CD4-positive, alpha-beta T cell treated with Interleukin-15 for 1 hour (primary cell): ENCODE results near the gene ACSF3.
"Not testable (repeated sequence)": the region's sequence is repeated elsewhere in the genome, so short reads cannot be mapped to it uniquely, and the experiment has no call there.

Source experiments
- DNase-seq: peaks from one replicate; pipeline ENCODE4 v3.0.0-alpha.2; 2020

Gene ACSF3

DNA sequence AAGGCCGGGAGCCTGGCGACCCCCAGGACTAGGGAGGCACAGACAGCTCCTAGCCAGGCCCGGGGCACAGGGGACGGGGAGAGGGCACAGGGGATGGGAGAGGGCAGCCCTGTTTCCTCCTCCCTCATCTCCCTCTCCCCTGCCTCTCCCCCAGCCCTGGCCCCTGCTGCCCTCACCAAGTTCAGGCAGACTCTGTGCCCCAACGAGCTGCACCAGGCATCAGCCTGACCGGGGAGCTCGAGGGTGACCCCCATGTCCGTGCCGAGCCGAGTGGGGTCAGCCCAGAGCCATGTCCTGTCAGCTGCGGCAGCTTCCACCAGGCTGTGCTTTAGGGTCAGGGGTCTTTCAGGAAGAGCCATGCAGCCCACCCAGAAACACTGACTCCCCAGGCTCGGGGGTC is 83.8 kb downstream of the ACSF3 start:
- DNase-seq = no peak

- DNase-seq = no peak
Observed at GRCh38 chr16:89178453-89179147, 84.9 kb downstream of the ACSF3 start.

DNA sequence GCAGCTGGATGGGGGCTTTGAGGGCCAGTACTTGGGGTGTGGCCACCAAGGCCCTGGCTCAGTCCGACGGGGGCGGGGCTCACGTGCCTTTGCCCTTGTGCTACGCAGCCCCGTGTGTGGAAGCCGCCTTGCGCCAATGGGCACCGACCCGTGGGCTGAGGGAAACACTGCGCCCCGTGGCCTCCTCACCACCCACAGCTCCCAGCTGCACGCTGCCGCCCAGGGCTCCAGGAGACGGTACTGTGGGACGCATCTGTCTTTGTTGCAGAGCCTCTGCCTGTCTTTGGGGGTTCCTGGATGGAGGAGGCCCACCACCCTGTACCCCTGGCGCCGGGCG is 85.5 kb downstream of the ACSF3 start:
- no peak for DNase-seq

DNA sequence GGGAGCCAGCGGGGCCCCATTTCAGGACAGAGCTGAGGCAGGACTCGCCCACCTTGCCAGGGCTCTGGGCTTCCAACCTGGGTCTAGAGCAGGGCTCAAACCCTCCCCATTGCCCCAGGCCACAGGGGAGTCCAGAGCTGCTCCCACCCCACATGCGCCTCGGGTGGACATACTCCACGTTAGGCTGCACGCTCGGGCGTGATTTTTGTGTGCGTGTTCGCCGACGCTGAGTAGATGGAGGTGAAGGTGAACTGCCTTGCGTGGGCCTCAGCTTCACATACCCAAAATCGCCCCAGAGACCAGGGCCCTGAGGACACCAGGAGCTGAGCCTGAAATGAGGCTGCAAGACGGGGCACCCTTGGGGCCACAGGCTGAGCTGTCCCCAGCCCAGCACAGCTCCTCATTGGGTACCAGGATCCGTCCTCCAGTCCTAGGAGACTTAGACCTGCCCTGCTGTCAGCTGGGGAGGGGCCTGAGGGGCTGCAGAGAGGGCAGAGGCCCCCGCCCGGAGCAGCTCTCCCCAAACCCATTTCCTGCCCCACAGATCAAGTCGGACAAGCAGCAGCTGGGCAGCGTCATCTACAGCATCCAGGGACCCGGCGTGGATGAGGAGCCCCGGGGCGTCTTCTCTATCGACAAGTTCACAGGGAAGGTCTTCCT is 86.1 kb downstream of the ACSF3 start:
- DNase-seq = no peak

DNA sequence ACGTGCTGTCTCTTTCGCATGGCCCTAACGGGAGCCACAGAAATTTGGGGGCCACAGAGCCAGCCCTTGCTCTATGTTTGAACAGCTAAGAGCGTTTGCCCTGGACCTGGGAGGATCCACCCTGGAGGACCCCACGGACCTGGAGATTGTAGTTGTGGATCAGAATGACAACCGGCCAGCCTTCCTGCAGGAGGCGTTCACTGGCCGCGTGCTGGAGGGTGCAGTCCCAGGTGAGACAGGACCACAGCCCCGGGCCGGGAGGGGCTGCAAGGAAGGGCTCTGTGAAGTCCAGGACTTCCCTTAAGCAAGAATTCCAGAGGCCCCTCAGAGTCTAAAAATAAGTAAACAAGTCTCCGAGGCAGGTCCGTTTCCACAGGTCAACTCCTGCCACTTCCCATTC is 89.8 kb downstream of the ACSF3 start:
- no peak for DNase-seq

DNA sequence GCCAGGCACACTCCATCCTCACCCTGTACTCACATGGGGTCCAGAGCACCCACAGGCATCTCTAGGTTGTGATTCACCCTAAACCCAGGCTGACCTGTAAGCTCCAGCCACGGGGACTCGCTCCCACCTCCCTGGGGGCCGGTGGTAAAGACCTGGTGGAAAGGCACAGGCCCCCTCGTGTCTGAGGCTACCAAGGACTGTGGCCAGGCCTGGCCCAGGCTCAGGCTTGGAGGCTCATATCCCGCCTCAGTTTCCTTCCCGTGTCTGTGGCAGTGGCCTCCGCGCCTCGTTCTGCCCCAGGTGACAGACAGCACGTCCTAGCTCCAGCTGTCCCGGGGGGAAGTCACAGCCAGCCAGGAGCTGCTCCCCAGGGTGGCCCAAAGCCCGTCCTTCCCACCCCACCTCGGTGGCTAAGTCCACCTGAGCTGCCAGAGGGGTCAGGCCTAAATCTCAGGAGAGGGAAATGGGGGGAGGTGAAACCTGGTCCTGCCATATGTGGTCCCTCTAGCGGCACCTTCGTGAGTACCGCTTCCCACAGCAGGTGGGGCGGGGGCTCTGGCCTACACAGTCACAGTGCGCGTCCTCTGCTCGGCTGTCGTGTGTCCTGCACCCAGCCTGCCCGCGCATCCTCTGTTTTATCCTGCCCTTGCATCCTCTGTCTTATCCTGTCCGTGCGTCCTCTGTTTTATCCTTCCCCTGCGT is 90.5 kb downstream of the ACSF3 start:
- no peak for DNase-seq

GRCh38 chr16:89184677-89184932 is 91.0 kb downstream of the ACSF3 start:
- DNase-seq = no peak

- no peak for DNase-seq
Observed at GRCh38 chr16:89184933-89185794, 91.5 kb downstream of the ACSF3 start.

GRCh38 chr16:89185887-89186592 is 92.4 kb downstream of the ACSF3 start:
- DNase-seq = not testable (repeated sequence)

DNA sequence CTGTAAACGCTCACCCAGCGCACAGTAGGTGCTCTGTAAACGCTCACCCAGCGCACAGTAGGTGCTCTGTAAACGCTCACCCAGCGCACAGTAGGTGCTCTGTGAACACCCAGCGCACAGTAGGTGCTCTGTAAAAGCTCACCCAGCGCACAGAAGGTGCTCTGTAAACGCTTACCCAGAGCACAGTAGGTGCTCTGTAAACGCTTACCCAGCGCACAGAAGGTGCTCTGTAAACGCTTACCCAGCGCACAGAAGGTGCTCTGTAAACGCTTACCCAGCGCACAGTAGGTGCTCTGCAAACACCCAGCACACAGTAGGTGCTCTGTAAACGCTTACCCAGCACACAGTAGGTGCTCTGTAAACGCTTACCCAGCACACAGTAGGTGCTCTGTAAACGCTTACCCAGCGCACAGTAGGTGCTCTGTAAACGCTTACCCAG is 93.0 kb downstream of the ACSF3 start:
- not testable (repeated sequence) for DNase-seq

GRCh38 chr16:89187032-89187769 is 93.5 kb downstream of the ACSF3 start:
- no peak for DNase-seq

DNA sequence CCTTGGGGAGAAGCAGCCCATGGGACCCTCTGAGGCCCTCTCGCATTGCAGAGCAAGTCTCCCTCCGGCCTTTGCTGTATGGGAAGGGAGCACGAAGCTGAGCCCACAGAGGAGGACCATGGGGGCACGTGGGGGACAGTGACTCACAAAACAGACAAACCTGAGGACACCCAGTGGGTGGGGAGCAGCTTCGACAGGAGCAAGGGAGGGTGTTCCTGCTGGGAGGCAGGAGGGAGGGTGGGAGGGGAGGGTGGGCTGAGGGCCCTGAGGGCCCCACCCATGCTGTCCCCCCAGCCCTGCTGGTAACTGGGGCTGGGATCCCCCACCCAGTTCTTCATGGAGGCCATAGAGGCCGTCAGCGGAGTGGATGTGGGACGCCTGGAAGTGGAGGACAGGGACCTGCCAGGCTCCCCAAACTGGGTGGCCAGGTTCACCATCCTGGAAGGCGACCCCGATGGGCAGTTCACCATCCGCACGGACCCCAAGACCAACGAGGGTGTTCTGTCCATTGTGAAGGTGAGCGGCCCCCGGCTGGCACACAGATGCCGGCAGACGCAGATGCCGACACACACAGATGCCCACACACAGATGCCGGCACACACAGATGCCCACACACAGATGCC is 94.2 kb downstream of the ACSF3 start:
- DNase-seq = no peak

DNA sequence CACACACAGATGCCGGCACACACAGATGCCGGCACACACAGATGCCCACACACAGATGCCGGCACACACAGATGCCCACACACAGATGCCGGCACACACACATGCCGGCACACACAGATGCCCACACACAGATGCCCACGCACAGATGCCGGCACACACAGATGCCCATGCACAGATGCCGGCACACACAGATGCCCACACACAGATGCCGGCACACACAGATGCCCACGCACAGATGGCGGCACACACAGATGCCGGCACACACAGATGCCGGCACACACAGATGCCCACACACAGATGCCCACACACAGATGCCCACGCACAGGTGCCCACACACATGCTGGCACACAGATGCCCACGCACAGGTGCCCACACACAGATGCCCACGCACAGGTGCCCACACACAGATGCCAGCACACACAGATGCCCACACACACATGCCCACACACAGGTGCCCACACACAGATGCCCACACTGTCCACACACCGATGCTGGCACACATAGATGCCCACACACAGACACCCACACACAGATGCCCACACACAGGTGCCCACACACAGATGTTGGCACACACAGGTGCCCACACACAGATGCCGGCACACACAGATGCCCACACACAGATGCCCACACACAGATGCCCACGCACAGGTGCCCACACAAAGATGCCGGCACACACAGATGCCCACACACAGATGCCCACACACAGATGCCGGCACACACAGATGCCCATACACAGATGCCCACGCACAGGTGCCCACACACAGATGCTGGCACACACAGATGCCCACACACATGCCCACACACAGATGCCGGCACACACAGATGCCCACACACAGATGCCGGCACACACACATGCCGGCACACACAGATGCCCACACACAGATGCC is 95.1 kb downstream of the ACSF3 start:
- not testable (repeated sequence) for DNase-seq

- DNase-seq = no peak
Observed at GRCh38 chr16:89189358-89190025, 95.8 kb downstream of the ACSF3 start.

DNA sequence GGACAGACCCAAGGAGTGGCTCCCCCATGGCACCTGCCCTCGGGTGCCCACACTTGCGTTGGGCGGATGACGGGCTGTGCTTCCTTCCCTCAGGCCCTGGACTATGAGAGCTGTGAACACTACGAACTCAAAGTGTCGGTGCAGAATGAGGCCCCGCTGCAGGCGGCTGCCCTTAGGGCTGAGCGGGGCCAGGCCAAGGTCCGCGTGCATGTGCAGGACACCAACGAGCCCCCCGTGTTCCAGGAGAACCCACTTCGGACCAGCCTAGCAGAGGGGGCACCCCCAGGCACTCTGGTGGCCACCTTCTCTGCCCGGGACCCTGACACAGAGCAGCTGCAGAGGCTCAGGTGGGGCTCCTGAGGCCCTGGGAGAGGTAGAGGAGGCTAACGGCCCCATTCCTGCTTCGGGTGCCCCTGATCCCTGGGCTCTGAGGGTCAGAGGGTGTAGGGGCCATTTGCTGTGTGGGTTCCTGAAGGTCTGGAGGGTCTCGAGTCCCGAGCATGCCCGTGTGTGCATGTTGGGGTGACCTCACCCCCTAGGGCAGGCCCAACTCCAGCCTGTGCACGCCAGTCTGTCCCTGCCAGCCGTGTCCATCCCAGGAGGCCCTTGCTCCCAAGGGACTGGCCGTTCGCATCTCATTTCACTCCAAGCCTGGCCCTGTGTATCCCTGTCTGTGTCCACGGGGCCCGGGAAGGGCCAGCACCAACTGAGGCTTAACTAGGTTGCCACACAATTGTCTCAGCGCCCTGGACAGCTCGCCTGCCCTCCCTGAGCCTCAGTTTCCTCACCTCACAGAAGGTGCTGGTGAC is 96.7 kb downstream of the ACSF3 start:
- DNase-seq = no peak

- DNase-seq = no peak
Observed at GRCh38 chr16:89191033-89191900, 97.6 kb downstream of the ACSF3 start.

- DNase-seq = no peak
Observed at GRCh38 chr16:89191901-89192185, 98.2 kb downstream of the ACSF3 start.
